ENCODE results near the gene VAV3. TPM values are rescaled to one million over a fixed set of nuclear protein-coding genes. Genes with fewer than 3 reads are reported as not detected.

Gene VAV3
- total RNA-seq, 4 donors from 2014 or later: 2.2 to 20.4 (median 4.0) TPM

GRCh38 chr1:107935396-107936064, 29.4 kb downstream of the VAV3 start:
- no peak for DNase-seq (ENCODE audit: low spot score in 2 of 2)
- Histone ChIP-seq H3K27me3 (no peaks in the 10 kb centered on the region), H3K27ac (no peak overlapping the region), H3K4me3 (no peak overlapping the region), H3K9me3 (no peaks in the 10 kb centered on the region), H3K36me3 (no peaks in the 10 kb centered on the region), H3K4me1 (peaks cover 0 to 15% (median 7%) of the 10 kb centered on the region in 4 donors)
- 76 to 84% methylated on average over 4 of the region's 4 CpGs for WGBS, 2 donors
- TF ChIP-seq, protein P1, sequence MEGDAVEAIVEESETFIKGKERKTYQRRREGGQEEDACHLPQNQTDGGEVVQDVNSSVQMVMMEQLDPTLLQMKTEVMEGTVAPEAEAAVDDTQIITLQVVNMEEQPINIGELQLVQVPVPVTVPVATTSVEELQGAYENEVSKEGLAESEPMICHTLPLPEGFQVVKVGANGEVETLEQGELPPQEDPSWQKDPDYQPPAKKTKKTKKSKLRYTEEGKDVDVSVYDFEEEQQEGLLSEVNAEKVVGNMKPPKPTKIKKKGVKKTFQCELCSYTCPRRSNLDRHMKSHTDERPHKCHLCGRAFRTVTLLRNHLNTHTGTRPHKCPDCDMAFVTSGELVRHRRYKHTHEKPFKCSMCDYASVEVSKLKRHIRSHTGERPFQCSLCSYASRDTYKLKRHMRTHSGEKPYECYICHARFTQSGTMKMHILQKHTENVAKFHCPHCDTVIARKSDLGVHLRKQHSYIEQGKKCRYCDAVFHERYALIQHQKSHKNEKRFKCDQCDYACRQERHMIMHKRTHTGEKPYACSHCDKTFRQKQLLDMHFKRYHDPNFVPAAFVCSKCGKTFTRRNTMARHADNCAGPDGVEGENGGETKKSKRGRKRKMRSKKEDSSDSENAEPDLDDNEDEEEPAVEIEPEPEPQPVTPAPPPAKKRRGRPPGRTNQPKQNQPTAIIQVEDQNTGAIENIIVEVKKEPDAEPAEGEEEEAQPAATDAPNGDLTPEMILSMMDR (IDR thresholded peaks at IDR 0.05): no peak
- TF ChIP-seq EP300 (IDR thresholded peaks at IDR 0.05): no peak
- no peak for TF ChIP-seq POLR2A (IDR thresholded peaks at IDR 0.05)

DNA sequence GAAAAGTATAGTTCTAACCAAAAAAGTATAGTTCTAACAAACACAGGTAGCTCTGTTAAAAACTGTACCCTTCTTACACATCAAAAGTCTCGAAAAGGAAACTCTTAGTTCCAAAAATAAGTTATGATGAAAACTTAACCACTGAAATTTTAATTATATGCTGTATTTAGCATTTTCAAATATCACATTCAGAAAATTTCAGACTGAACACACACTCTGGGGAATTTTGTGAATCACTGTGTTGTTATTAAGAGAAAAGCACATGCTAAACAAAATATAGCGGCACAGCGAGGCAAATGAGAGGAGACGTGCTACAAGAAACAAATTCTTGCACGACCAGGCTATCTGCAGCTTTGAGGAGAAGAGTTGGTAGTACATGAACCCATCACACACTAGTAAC, 30.4 kb downstream of the VAV3 start:
- WGBS, 2 donors: 63 to 69% methylated on average over 5 of the region's 5 CpGs
- Histone ChIP-seq H3K9me3 (no peaks in the 10 kb centered on the region), H3K27ac (no peak overlapping the region), H3K27me3 (no peaks in the 10 kb centered on the region), H3K4me3 (no peak overlapping the region), H3K4me1 (peaks cover 0 to 14% (median 4%) of the 10 kb centered on the region in 4 donors), H3K36me3 (no peaks in the 10 kb centered on the region)
- no peak for TF ChIP-seq EP300 (IDR thresholded peaks at IDR 0.05)
- TF ChIP-seq POLR2A (IDR thresholded peaks at IDR 0.05): no peak
- TF ChIP-seq, protein P1 (IDR thresholded peaks at IDR 0.05): no peak
- DNase-seq (ENCODE audit: low spot score in 2 of 2): no peak

- WGBS, 2 donors: 91 to 96% methylated on average over 1 of the region's 1 CpG
- H3K9me3 ChIP-seq: no peaks in the 10 kb centered on the region
- DNase-seq (ENCODE audit: low spot score in 2 of 2): no peak
These were observed 31.2 kb downstream of the VAV3 start for GRCh38 chr1:107933736-107934135.

DNA sequence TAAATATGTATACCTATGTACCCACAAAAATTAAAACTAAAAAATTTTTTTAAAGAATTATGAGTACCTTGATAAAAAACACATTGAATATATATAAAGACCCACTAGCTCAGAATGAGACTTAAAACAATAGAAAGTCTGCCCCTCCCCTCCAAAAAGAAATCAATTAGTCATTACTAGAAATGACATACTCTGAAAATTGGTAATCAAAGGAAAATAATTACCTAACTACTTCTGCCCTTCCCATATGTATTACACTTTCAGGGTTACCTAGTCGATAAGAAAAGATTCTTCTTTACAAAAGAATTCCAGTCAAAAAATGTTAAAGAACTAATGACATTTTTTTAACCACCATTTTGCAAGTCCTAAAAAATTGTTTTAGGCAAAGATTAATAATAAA, 34.7 kb downstream of the VAV3 start:
- DNase-seq (ENCODE audit: low spot score in 2 of 2): no peak
- Histone ChIP-seq H3K27me3 (no peaks in the 10 kb centered on the region), H3K4me1 (peaks cover 0 to 4% (median 0%) of the 10 kb centered on the region in 4 donors), H3K36me3 (no peaks in the 10 kb centered on the region), H3K27ac (no peak overlapping the region), H3K9me3 (no peaks in the 10 kb centered on the region), H3K4me3 (no peak overlapping the region)
- 93 to 95% methylated on average over 1 of the region's 1 CpG for WGBS, 2 donors
- TF ChIP-seq, protein P1 (IDR thresholded peaks at IDR 0.05): no peak
- TF ChIP-seq POLR2A (IDR thresholded peaks at IDR 0.05) (no peak), EP300 (IDR thresholded peaks at IDR 0.05) (no peak)

More at GRCh38 chr1:107933736-107934135, 31.2 kb downstream of the VAV3 start:
- H3K36me3 ChIP-seq: no peaks in the 10 kb centered on the region
- no peak overlapping the region for H3K4me3 ChIP-seq
- H3K27me3 ChIP-seq: no peaks in the 10 kb centered on the region
- no peak overlapping the region for H3K27ac ChIP-seq
- TF ChIP-seq, protein P1 (IDR thresholded peaks at IDR 0.05): no peak
- TF ChIP-seq EP300 (IDR thresholded peaks at IDR 0.05) (no peak), POLR2A (IDR thresholded peaks at IDR 0.05) (no peak)
- H3K4me1 ChIP-seq: peaks cover 0 to 14% (median 4%) of the 10 kb centered on the region in 4 donors

DNA sequence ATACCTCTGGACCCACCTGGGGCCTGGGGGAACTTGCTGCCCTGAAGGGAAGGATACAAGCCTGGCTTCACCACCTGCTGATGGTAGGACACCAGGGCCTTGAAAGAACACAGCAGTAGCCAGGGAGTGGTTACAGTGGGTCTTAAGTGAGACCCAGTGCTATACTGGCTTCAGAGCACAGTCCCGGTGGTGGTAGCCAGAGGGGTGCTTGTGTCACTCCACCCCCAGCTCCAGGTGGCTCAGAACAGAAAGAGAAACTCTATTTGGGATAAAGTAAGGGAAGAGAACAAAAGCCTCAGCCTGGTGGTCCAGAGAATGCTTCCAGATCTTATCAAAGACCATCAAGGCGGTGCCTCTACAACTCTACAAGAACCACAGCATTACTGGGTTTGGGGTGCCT, 37.2 kb downstream of the VAV3 start:
- DNase-seq (ENCODE audit: low spot score in 2 of 2): no peak
- Histone ChIP-seq H3K9me3 (no peaks in the 10 kb centered on the region), H3K4me3 (no peak overlapping the region), H3K27me3 (no peaks in the 10 kb centered on the region), H3K36me3 (no peaks in the 10 kb centered on the region), H3K27ac (no peak overlapping the region), H3K4me1 (no peaks in the 10 kb centered on the region)
- TF ChIP-seq, protein P1 (IDR thresholded peaks at IDR 0.05): no peak
- TF ChIP-seq EP300 (IDR thresholded peaks at IDR 0.05) (no peak), POLR2A (IDR thresholded peaks at IDR 0.05) (no peak)
- 92 to 96% methylated on average over 2 of the region's 2 CpGs for WGBS, 2 donors
